MCF 10A (cell line): ENCODE results near the gene ATP1B2. TPM values are rescaled to one million over a fixed set of nuclear protein-coding genes. Genes with fewer than 3 reads are reported as not detected.
A peak's percentile ranks its signal among the peaks of the same experiment; 100 is the strongest.
"Not testable (repeated sequence)": the region's sequence is repeated elsewhere in the genome, so short reads cannot be mapped to it uniquely, and the experiment has no call there.

Source experiments
- BruUV-seq: library from RNA; stranded (reverse); fragments of 400-500 nt; replicated peaks from 2 replicates; lab custom pipeline; 2021; lab: Mats Ljungman, UMichigan
- CTCF ChIA-PET: fragments of 300-600 bp; sonication (Branson Sonifier 250); formaldehyde crosslinking; extraction: SDS; loops from one replicate; lab custom pipeline; 2021; ENCODE audit warnings: antibody characterized with exemption, inconsistent platforms; lab: Yijun Ruan, JAX
- POLR2A ChIA-PET: fragments of 300-600, 350-650 bp; sonication (Branson Sonifier 250); formaldehyde crosslinking; extraction: SDS; loops from one replicate; lab custom pipeline; 2020; ENCODE audit warnings: antibody characterized with exemption, inconsistent platforms; lab: Yijun Ruan, JAX
- DNase-seq: peaks from one replicate; pipeline ENCODE4 v3.0.0-alpha.2; 2018; ENCODE audit not compliant: unreplicated experiment
- H3K27ac Mint-ChIP-seq: one replicate; pipeline ENCODE4 v1.8.0; 2022; ENCODE audit warnings: mild to moderate bottlenecking, low read depth, mixed read lengths; ENCODE audit not compliant: unreplicated experiment
- H3K27me3 Mint-ChIP-seq: one replicate; pipeline ENCODE4 v1.8.0; 2022; ENCODE audit warnings: mixed read lengths; ENCODE audit not compliant: insufficient read depth, unreplicated experiment
- H3K36me3 Mint-ChIP-seq: one replicate; pipeline ENCODE4 v1.8.0; 2022; ENCODE audit warnings: mild to moderate bottlenecking, moderate library complexity, mixed read lengths; ENCODE audit not compliant: insufficient read depth, unreplicated experiment
- H3K4me1 Mint-ChIP-seq: one replicate; pipeline ENCODE4 v1.8.0; 2022; ENCODE audit warnings: mixed read lengths; ENCODE audit not compliant: insufficient read depth, unreplicated experiment
- H3K4me3 Mint-ChIP-seq: one replicate; pipeline ENCODE4 v1.8.0; 2022; ENCODE audit warnings: mild to moderate bottlenecking, moderate library complexity, mixed read lengths; ENCODE audit not compliant: unreplicated experiment
- H3K9me3 Mint-ChIP-seq: one replicate; pipeline ENCODE4 v1.8.0; 2022; ENCODE audit warnings: mixed read lengths; ENCODE audit not compliant: unreplicated experiment
- CTCF ChIP-seq: fragments of 200-600 bp; IDR thresholded peaks from one replicate; pipeline ENCODE4 v1.8.0; 2022; ENCODE audit warnings: antibody characterized with exemption, mild to moderate bottlenecking; ENCODE audit not compliant: unreplicated experiment
- intact Hi-C: fragments of 100-400 bp; cut with micrococcal nuclease; formaldehyde crosslinking; loops from 2 replicates; pipeline ENCODE4 v1.14.1; 2022
- total RNA-seq: library from RNA; stranded (reverse); gene quantifications from 2 replicates; pipeline ENCODE4 v1.2.3, GENCODE V29; 2022

The ATP1B2 gene
- total RNA-seq, 1 experiment from 2014 or later = not detected

DNA sequence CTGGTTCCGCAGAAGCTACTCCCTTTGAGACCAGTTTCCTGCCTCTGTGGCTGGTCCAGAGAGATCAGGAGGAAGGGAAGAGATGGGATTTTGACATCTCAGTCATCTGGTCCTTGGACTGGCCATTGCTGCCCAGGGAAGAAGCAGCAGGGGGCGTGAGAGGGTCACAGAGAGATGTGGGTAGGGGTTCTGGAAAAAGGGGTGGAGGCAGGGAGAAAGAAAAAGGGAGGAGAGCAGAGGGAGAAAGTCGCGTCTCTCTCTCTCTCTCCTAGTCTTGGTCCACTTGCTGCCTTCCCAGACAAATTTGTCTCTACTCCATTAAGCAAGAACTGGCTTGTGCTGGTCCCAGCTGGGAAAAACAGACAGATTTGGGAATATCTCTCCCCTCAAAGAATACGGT lies 16.3 kb upstream of the ATP1B2 start:
- H3K9me3 Mint-ChIP-seq = no peaks in the 10 kb centered on the region
- H3K4me1 Mint-ChIP-seq = no peaks in the 10 kb centered on the region
- no peak overlapping the region for H3K27ac Mint-ChIP-seq
- peak; percentile 55 for DNase-seq
- ChIA-PET CTCF (interaction anchor here (0.7 to 4.4 kb wide), 6 partner anchors 24 to 82 kb away, joined by 3 to 48 read pairs (median 5); partner anchors contain the start of genes TP53 and WRAP53), POLR2A (interaction anchor here (12.8 kb wide), 1 partner anchor 53 kb away, joined by 208 read pairs; the partner anchor contains the start of genes TP53 and WRAP53)
- BruUV-seq = no TSS peak
- no peaks in the 10 kb centered on the region for H3K27me3 Mint-ChIP-seq
- no peak overlapping the region for H3K4me3 Mint-ChIP-seq
- intact Hi-C loops = no loop called here
- H3K36me3 Mint-ChIP-seq = no peaks in the 10 kb centered on the region
- peak; percentile 51 for TF ChIP-seq CTCF

GRCh38 chr17:7636163-7636562 lies 14.6 kb upstream of the ATP1B2 start:
- Mint-ChIP-seq H3K36me3 (no peaks in the 10 kb centered on the region), H3K9me3 (no peaks in the 10 kb centered on the region), H3K4me3 (no peak overlapping the region), H3K27me3 (no peaks in the 10 kb centered on the region), H3K27ac (no peak overlapping the region), H3K4me1 (no peaks in the 10 kb centered on the region)
- CTCF ChIA-PET = interaction anchor here (0.7 kb wide), 1 partner anchor 63 kb away, joined by 4 read pairs; no protein-coding TSS in a partner anchor
- POLR2A ChIA-PET = interaction anchor here (1.1 to 12.8 kb wide), 2 partner anchors 9 to 51 kb away, joined by 3 to 208 read pairs; partner anchors contain the start of genes SAT2, TP53 and WRAP53
- no peak for DNase-seq
- no peak for TF ChIP-seq CTCF
- intact Hi-C loops = no loop called here
- no TSS peak for BruUV-seq

DNA sequence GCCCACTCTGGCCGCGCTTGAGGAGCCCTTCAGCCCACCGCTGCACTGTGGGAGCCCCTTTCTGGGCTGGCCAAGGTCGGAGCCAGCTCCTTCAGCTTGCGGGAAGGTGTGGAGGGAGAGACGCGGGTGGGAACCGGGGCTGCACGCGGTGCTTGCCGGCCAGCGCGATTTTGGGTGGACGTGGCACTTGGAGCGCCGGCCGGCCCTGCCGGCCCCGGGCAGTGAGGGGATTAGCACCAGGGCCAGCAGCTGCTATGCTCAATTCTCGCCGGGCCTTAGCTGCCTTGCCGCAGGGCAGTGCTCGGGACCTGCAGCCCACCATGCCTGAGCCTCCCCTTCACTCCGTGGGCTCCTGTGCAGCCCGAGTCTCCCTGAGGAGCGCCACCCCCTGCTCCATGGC lies 9.9 kb upstream of the ATP1B2 start:
- CTCF ChIA-PET = interaction anchor here (2.0 to 3.3 kb wide), 2 partner anchors 9 to 32 kb away, joined by 6 to 18 read pairs; no protein-coding TSS in a partner anchor
- H3K36me3 Mint-ChIP-seq = no peaks in the 10 kb centered on the region
- POLR2A ChIA-PET = no interaction called here
- H3K27me3 Mint-ChIP-seq = no peaks in the 10 kb centered on the region
- H3K4me1 Mint-ChIP-seq = peaks cover 6% of the 10 kb centered on the region
- no peak overlapping the region for H3K4me3 Mint-ChIP-seq
- H3K9me3 Mint-ChIP-seq = no peaks in the 10 kb centered on the region
- intact Hi-C loops = no loop called here
- no TSS peak for BruUV-seq
- no peak for DNase-seq
- no peak overlapping the region for H3K27ac Mint-ChIP-seq
- TF ChIP-seq CTCF = no peak

- POLR2A ChIA-PET, H3K27me3 Mint-ChIP-seq: not testable (repeated sequence)
Observed at GRCh38 chr17:7641635-7642034, 9.1 kb upstream of the ATP1B2 start.

More at GRCh38 chr17:7641635-7642034, 9.1 kb upstream of the ATP1B2 start:
- H3K36me3 Mint-ChIP-seq, H3K27ac Mint-ChIP-seq, BruUV-seq, H3K4me3 Mint-ChIP-seq, H3K4me1 Mint-ChIP-seq, intact Hi-C loops, DNase-seq, H3K9me3 Mint-ChIP-seq: not testable (repeated sequence)
- CTCF ChIA-PET = interaction anchor here (0.6 to 3.3 kb wide), 4 partner anchors 9 to 94 kb away, joined by 5 to 18 read pairs (median 6); partner anchors contain the start of genes TP53 and WRAP53
